ENCODE results near the gene MYCN.
"Not testable (repeated sequence)": the region's sequence is repeated elsewhere in the genome, so short reads cannot be mapped to it uniquely, and the experiment has no call there.

The MYCN gene

GRCh38 chr2:15901808-15902130 is 38.6 kb upstream of the MYCN start:
- no peak for DNase-seq (ENCODE audit: low read depth)
- TF ChIP-seq, protein P1, sequence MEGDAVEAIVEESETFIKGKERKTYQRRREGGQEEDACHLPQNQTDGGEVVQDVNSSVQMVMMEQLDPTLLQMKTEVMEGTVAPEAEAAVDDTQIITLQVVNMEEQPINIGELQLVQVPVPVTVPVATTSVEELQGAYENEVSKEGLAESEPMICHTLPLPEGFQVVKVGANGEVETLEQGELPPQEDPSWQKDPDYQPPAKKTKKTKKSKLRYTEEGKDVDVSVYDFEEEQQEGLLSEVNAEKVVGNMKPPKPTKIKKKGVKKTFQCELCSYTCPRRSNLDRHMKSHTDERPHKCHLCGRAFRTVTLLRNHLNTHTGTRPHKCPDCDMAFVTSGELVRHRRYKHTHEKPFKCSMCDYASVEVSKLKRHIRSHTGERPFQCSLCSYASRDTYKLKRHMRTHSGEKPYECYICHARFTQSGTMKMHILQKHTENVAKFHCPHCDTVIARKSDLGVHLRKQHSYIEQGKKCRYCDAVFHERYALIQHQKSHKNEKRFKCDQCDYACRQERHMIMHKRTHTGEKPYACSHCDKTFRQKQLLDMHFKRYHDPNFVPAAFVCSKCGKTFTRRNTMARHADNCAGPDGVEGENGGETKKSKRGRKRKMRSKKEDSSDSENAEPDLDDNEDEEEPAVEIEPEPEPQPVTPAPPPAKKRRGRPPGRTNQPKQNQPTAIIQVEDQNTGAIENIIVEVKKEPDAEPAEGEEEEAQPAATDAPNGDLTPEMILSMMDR (conservative IDR thresholded peaks at IDR 0.05; ENCODE audit: low read depth, low read length), result no peak
- no peak overlapping the region for H3K4me3 ChIP-seq (ENCODE audit: low read length)

DNA sequence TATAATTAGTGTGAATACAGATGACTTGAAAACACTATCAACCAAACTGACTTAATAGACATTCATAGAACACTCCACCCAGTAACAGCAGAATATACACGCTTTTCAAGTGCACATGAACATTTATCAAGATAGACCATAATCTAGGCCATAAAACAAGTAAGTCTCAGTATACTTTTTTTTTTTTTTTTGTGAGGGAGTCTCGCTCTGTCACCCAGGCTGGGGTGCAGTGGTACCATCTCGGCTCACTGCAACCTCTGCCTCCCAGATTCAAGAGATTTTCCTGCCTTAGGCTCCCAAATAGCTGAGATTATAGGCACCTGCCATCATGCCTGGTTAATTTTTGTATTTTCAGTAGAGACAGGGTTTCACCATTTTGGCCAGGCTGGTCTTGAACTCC is 36.4 kb upstream of the MYCN start:
- not testable (repeated sequence) for H3K4me3 ChIP-seq (ENCODE audit: low read length); DNase-seq (ENCODE audit: low read depth)

- TF ChIP-seq, protein P1 (conservative IDR thresholded peaks at IDR 0.05; ENCODE audit: low read depth, low read length), result no peak
- no peak overlapping the region for H3K4me3 ChIP-seq (ENCODE audit: low read length)
- no peak for DNase-seq (ENCODE audit: low read depth)
Observed at GRCh38 chr2:15905267-15905645, 35.1 kb upstream of the MYCN start.

DNA sequence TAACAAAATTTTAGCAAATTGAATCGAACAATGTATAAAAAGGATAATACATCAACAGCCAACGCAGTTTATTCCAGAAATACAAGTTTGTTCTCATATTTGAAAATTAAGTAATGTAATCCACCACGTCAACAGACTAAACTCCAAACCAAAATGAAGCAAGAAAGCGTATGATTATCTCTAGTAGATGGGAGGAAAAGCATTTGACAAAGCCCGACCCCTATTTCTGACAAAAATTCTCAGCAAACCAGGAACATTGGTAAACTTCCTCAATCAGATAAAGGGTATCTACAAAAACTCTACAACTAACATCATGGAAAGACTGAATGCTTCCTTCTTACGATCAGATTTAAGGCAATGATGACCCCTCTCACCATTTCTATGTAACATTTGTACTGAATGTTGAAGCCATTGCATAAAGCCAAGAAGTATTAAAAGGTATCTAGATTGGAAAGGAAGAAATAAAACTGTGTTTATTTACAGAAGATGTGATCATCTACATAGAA is 34.3 kb upstream of the MYCN start:
- TF ChIP-seq, protein P1 (conservative IDR thresholded peaks at IDR 0.05; ENCODE audit: low read depth, low read length), result no peak
- no peak for DNase-seq (ENCODE audit: low read depth)
- no peak overlapping the region for H3K4me3 ChIP-seq (ENCODE audit: low read length)

GRCh38 chr2:15906778-15907177 is 33.6 kb upstream of the MYCN start:
- no peak for DNase-seq (ENCODE audit: low read depth)
- H3K4me3 ChIP-seq (ENCODE audit: low read length), result no peak overlapping the region
- TF ChIP-seq, protein P1 (conservative IDR thresholded peaks at IDR 0.05; ENCODE audit: low read depth, low read length), result no peak

- TF ChIP-seq, protein P1 (conservative IDR thresholded peaks at IDR 0.05; ENCODE audit: low read depth, low read length), result no peak
Observed at GRCh38 chr2:15907461-15908324, 32.7 kb upstream of the MYCN start.

DNA sequence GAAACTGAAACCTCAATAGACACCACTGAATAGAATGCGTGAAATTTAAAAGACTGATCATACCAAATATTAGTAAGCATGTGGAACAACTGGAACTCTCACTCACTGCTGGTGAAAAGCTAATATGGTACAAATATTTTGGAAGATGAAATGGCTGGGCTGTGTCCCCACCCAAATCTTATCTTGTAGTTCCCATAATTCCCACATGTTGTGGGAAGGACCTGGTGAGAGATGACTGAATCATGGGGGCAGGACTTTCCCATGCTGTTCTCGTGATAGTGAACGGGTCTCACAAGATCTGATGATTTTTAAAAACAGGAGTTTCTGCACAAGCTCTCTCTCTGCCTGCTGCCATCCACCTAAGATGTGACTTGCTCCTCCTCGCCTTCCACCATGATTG is 32.0 kb upstream of the MYCN start:
- H3K4me3 ChIP-seq (ENCODE audit: low read length), result no peak overlapping the region
- no peak for DNase-seq (ENCODE audit: low read depth)
- TF ChIP-seq, protein P1 (conservative IDR thresholded peaks at IDR 0.05; ENCODE audit: low read depth, low read length), result no peak

More at GRCh38 chr2:15907461-15908324, 32.7 kb upstream of the MYCN start:
- no peak for DNase-seq (ENCODE audit: low read depth)
- H3K4me3 ChIP-seq (ENCODE audit: low read length), result no peak overlapping the region

Data from retinal pigment epithelial cell (primary cell).